CMK (cell line): ENCODE results near the gene GSK3A.
A peak's percentile ranks its signal among the peaks of the same experiment; 100 is the strongest.

Experiments
- DNase-seq: peaks from one replicate; pipeline ENCODE4 v3.0.0-alpha.2; 2010; ENCODE audit warnings: low read depth

The GSK3A gene

GRCh38 chr19:42249149-42249750 lies 6.8 kb upstream of the GSK3A start:
- no peak for DNase-seq

GRCh38 chr19:42248270-42249148 lies 6.1 kb upstream of the GSK3A start:
- DNase-seq: no peak

- no peak for DNase-seq
Observed at GRCh38 chr19:42247640-42248199, 5.3 kb upstream of the GSK3A start.

GRCh38 chr19:42246922-42247639 lies 4.7 kb upstream of the GSK3A start:
- DNase-seq: no peak

- no peak for DNase-seq
Observed at GRCh38 chr19:42246143-42246921, 3.9 kb upstream of the GSK3A start.

- DNase-seq: no peak
Observed at GRCh38 chr19:42245231-42245630, 2.8 kb upstream of the GSK3A start.

GRCh38 chr19:42244347-42245220 lies 2.2 kb upstream of the GSK3A start:
- peak; percentile 87 for DNase-seq

- no peak for DNase-seq
Observed at GRCh38 chr19:42242069-42242511, 312 bp downstream of the GSK3A start.

- DNase-seq: no peak
Observed at GRCh38 chr19:42241279-42241678, 1.1 kb downstream of the GSK3A start.

GRCh38 chr19:42239544-42240220 lies 2.7 kb downstream of the GSK3A start:
- no peak for DNase-seq

GRCh38 chr19:42235181-42235580 lies 7.2 kb downstream of the GSK3A start:
- DNase-seq: no peak

GRCh38 chr19:42234364-42234763 lies 8.0 kb downstream of the GSK3A start:
- DNase-seq: no peak

GRCh38 chr19:42233678-42234292 lies 8.6 kb downstream of the GSK3A start:
- DNase-seq: no peak

- no peak for DNase-seq
Observed at GRCh38 chr19:42233106-42233505, 9.3 kb downstream of the GSK3A start.

GRCh38 chr19:42232435-42232834 lies 10.0 kb downstream of the GSK3A start:
- DNase-seq: no peak

- no peak for DNase-seq
Observed at GRCh38 chr19:42230571-42230970, 11.8 kb downstream of the GSK3A start.

- DNase-seq: no peak
Observed at GRCh38 chr19:42229855-42230351, 12.5 kb downstream of the GSK3A start.

GRCh38 chr19:42229301-42229854 lies 13.0 kb downstream of the GSK3A start:
- DNase-seq: no peak

GRCh38 chr19:42228641-42229040 lies 13.8 kb downstream of the GSK3A start:
- no peak for DNase-seq
